Measurements from ENCODE around the gene IFNA17.

DNA sequence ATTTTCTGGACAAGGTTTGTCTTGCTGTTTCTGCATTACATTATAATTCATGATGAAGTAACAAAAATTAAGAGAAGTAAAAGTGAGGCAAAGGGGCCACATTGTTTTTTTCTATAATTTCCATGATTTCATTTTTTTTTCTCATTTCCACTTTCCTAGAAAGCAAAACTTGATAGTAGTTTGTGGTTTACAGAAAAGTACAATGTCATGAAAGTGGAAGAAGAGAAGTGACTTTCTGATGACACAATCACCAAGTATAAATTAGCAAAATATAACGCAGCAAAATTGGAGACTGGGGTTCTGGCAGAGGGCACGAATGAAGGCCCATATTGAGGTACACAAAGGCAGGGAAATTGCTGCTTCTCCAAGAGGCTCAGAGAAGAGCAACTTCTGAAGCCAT, 16.8 kb upstream of the IFNA17 start:
- TF ChIP-seq CTCF (IDR thresholded peaks at IDR 0.05) (no peak), POLR2A (IDR thresholded peaks at IDR 0.05) (no peak)
